ENCODE measurements around the gene VPS11. TPM values are rescaled to one million over a fixed set of nuclear protein-coding genes. Genes with fewer than 3 reads are reported as not detected.
"Not testable (repeated sequence)": the region's sequence is repeated elsewhere in the genome, so short reads cannot be mapped to it uniquely, and the experiment has no call there.

Gene VPS11
- total RNA-seq, 2 experiments from 2014 or later = 39.7 to 40.0 TPM

GRCh38 chr11:119057000-119057769, 10.4 kb upstream of the VPS11 start, which contains the start of gene HYOU1:
Gene HYOU1 (minus strand): TSS chr11:119057205. CDS start chr11:119056160, 1,045 bp downstream.
- CTCF ChIA-PET = interaction anchor here (0.6 to 3.4 kb wide), 7 partner anchors 9 to 281 kb away, joined by 3 to 15 read pairs (median 5); partner anchors contain the start of genes SLC37A4 and VPS11
- Mint-ChIP-seq H3K4me1 (peaks cover 37% of the 10 kb centered on the region), H3K9me3 (no peaks in the 10 kb centered on the region), H3K4me3 (peak within 1 kb of the TSS; percentile 97), H3K27me3 (no peaks in the 10 kb centered on the region), H3K27ac (peak within 1 kb of the TSS; percentile 98), H3K36me3 (ENCODE audit: low read depth) (peaks cover 38% of the 10 kb centered on the region)
- peak; percentile 99 for DNase-seq
- POLR2A ChIA-PET = interaction anchor here (1.3 to 1.7 kb wide), 2 partner anchors 10 to 39 kb away, joined by 3 to 8 read pairs; partner anchors contain the start of gene VPS11

- H3K4me3 Mint-ChIP-seq = not testable (repeated sequence)
These were observed 8.5 kb upstream of the VPS11 start for GRCh38 chr11:119059128-119059527.

GRCh38 chr11:119061256-119061655, 6.4 kb upstream of the VPS11 start:
- peaks cover 27% of the 10 kb centered on the region for H3K4me1 Mint-ChIP-seq

More at GRCh38 chr11:119059128-119059527, 8.5 kb upstream of the VPS11 start:
- H3K27ac Mint-ChIP-seq, CTCF ChIA-PET, DNase-seq, H3K27me3 Mint-ChIP-seq, H3K9me3 Mint-ChIP-seq, POLR2A ChIA-PET: not testable (repeated sequence)
- H3K4me1 Mint-ChIP-seq = peaks cover 29% of the 10 kb centered on the region
- H3K36me3 Mint-ChIP-seq (ENCODE audit: low read depth) = peaks cover 21% of the 10 kb centered on the region

GRCh38 chr11:119062779-119063178, 4.8 kb upstream of the VPS11 start:
- H3K9me3 Mint-ChIP-seq = no peaks in the 10 kb centered on the region
- peaks cover 33% of the 10 kb centered on the region for H3K4me1 Mint-ChIP-seq
- ChIA-PET CTCF (interaction anchor here (0.9 kb wide), 1 partner anchor 260 kb away, joined by 3 read pairs; no protein-coding TSS in a partner anchor), POLR2A (no interaction called here)
- H3K27me3 Mint-ChIP-seq = no peaks in the 10 kb centered on the region
- H3K27ac Mint-ChIP-seq = no peak overlapping the region
- no peak for DNase-seq
- H3K4me3 Mint-ChIP-seq = no peak overlapping the region
- H3K36me3 Mint-ChIP-seq (ENCODE audit: low read depth) = peaks cover 3% of the 10 kb centered on the region

More at GRCh38 chr11:119061256-119061655, 6.4 kb upstream of the VPS11 start:
- Mint-ChIP-seq H3K9me3 (no peaks in the 10 kb centered on the region), H3K36me3 (ENCODE audit: low read depth) (peaks cover 5% of the 10 kb centered on the region), H3K27me3 (no peaks in the 10 kb centered on the region), H3K27ac (no peak overlapping the region), H3K4me3 (no peak overlapping the region)
- DNase-seq = no peak
- CTCF ChIA-PET = interaction anchor here (0.6 to 1.1 kb wide), 3 partner anchors 41 to 67 kb away, joined by 3 read pairs; no protein-coding TSS in a partner anchor
- POLR2A ChIA-PET = no interaction called here

- Mint-ChIP-seq H3K4me3 (peak overlapping the region; percentile 96), H3K9me3 (no peaks in the 10 kb centered on the region), H3K4me1 (peaks cover 36% of the 10 kb centered on the region), H3K36me3 (ENCODE audit: low read depth) (peaks cover 12% of the 10 kb centered on the region), H3K27ac (no peak overlapping the region), H3K27me3 (no peaks in the 10 kb centered on the region)
- POLR2A ChIA-PET = interaction anchor here (0.6 kb wide), 1 partner anchor 20 kb away, joined by 3 read pairs; no protein-coding TSS in a partner anchor
- CTCF ChIA-PET = interaction anchor here (1.0 to 1.6 kb wide), 4 partner anchors 17 to 42 kb away, joined by 3 to 4 read pairs (median 4); partner anchors contain the start of gene C2CD2L
- DNase-seq = peak; percentile 73
These were observed 2.2 kb upstream of the VPS11 start for GRCh38 chr11:119065369-119065768.

GRCh38 chr11:119077839-119078238, 10.2 kb downstream of the VPS11 start:
- Mint-ChIP-seq H3K27me3 (no peaks in the 10 kb centered on the region), H3K4me3 (no peak overlapping the region), H3K36me3 (ENCODE audit: low read depth) (peaks cover 53% of the 10 kb centered on the region), H3K9me3 (no peaks in the 10 kb centered on the region), H3K27ac (no peak overlapping the region), H3K4me1 (no peaks in the 10 kb centered on the region)
- DNase-seq = no peak
- POLR2A ChIA-PET = interaction anchor here (1.4 kb wide), 1 partner anchor 10 kb away, joined by 3 read pairs; the partner anchor contains the start of gene VPS11
- CTCF ChIA-PET = interaction anchor here (1.1 to 2.0 kb wide), 3 partner anchors 11 to 91 kb away, joined by 3 to 5 read pairs (median 4); partner anchors contain the start of gene NLRX1

- Mint-ChIP-seq H3K9me3 (no peaks in the 10 kb centered on the region), H3K4me1 (no peaks in the 10 kb centered on the region), H3K27me3 (no peaks in the 10 kb centered on the region), H3K27ac (no peak overlapping the region), H3K4me3 (no peak overlapping the region), H3K36me3 (ENCODE audit: low read depth) (peaks cover 44% of the 10 kb centered on the region)
- DNase-seq = no peak
- POLR2A ChIA-PET = interaction anchor here (1.4 kb wide), 1 partner anchor 11 kb away, joined by 3 read pairs; the partner anchor contains the start of gene VPS11
- CTCF ChIA-PET = interaction anchor here (0.6 to 2.0 kb wide), 4 partner anchors 12 to 90 kb away, joined by 3 to 5 read pairs (median 4); partner anchors contain the start of gene NLRX1
These were observed 11.2 kb downstream of the VPS11 start for GRCh38 chr11:119078675-119079420.

- POLR2A ChIA-PET = no interaction called here
- CTCF ChIA-PET = interaction anchor here (0.8 to 1.3 kb wide), 2 partner anchors 9 to 51 kb away, joined by 3 read pairs; partner anchors contain the start of gene SLC37A4
These were observed 14.2 kb downstream of the VPS11 start for GRCh38 chr11:119081682-119082260.

GRCh38 chr11:119084663-119085436, 17.2 kb downstream of the VPS11 start, which contains the start of gene HMBS:
Gene HMBS (plus strand): TSS chr11:119084881. CDS start chr11:119085034, 153 bp downstream.
- no peaks in the 10 kb centered on the region for H3K27me3 Mint-ChIP-seq
- H3K9me3 Mint-ChIP-seq = no peaks in the 10 kb centered on the region
- DNase-seq = peak; percentile 93
- peaks cover 18% of the 10 kb centered on the region for H3K36me3 Mint-ChIP-seq (ENCODE audit: low read depth)
- ChIA-PET CTCF (interaction anchor here (0.6 to 2.2 kb wide), 12 partner anchors 10 to 645 kb away, joined by 3 to 13 read pairs (median 4); partner anchors contain the start of genes CBL, DPAGT1 and VPS11), POLR2A (interaction anchor here (1.2 kb wide), 1 partner anchor 10 kb away, joined by 7 read pairs; a partner anchor contains a TSS)
- H3K27ac Mint-ChIP-seq = peak within 1 kb of the TSS; percentile 94
- H3K4me3 Mint-ChIP-seq = peak within 1 kb of the TSS; percentile 96
- H3K4me1 Mint-ChIP-seq = peaks cover 44% of the 10 kb centered on the region

More at GRCh38 chr11:119081682-119082260, 14.2 kb downstream of the VPS11 start:
- H3K36me3 Mint-ChIP-seq (ENCODE audit: low read depth) = peaks cover 39% of the 10 kb centered on the region
- DNase-seq = no peak
- H3K4me3 Mint-ChIP-seq = no peak overlapping the region
- H3K4me1 Mint-ChIP-seq = peaks cover 20% of the 10 kb centered on the region
- H3K27me3 Mint-ChIP-seq = no peaks in the 10 kb centered on the region
- H3K27ac Mint-ChIP-seq = no peak overlapping the region
- H3K9me3 Mint-ChIP-seq = no peaks in the 10 kb centered on the region

- H3K4me1 Mint-ChIP-seq = peaks cover 50% of the 10 kb centered on the region
- ChIA-PET POLR2A (interaction anchor here (0.6 kb wide), 2 partner anchors 20 to 296 kb away, joined by 3 to 5 read pairs; no protein-coding TSS in a partner anchor), CTCF (interaction anchor here (0.6 to 2.2 kb wide), 8 partner anchors 9 to 236 kb away, joined by 3 to 13 read pairs (median 5); partner anchors contain the start of genes DPAGT1 and VPS11)
- H3K27me3 Mint-ChIP-seq = no peaks in the 10 kb centered on the region
- DNase-seq = no peak
- H3K4me3 Mint-ChIP-seq = peak overlapping the region; percentile 96
- peaks cover 21% of the 10 kb centered on the region for H3K36me3 Mint-ChIP-seq (ENCODE audit: low read depth)
- peak overlapping the region; percentile 94 for H3K27ac Mint-ChIP-seq
- H3K9me3 Mint-ChIP-seq = no peaks in the 10 kb centered on the region
These were observed 17.8 kb downstream of the VPS11 start for GRCh38 chr11:119085437-119085847.

GRCh38 chr11:119087123-119087522, 19.5 kb downstream of the VPS11 start:
- H3K9me3 Mint-ChIP-seq = no peaks in the 10 kb centered on the region
- H3K4me3 Mint-ChIP-seq = no peak overlapping the region
- no peaks in the 10 kb centered on the region for H3K27me3 Mint-ChIP-seq
- H3K4me1 Mint-ChIP-seq = peaks cover 62% of the 10 kb centered on the region
- peaks cover 13% of the 10 kb centered on the region for H3K36me3 Mint-ChIP-seq (ENCODE audit: low read depth)
- ChIA-PET CTCF (interaction anchor here (1.1 to 1.8 kb wide), 3 partner anchors 10 to 17 kb away, joined by 3 to 7 read pairs (median 5); partner anchors contain the start of gene DPAGT1), POLR2A (no interaction called here)
- DNase-seq = no peak
- H3K27ac Mint-ChIP-seq = peak overlapping the region; percentile 57

Measured in activated CD4-positive, alpha-beta T cell treated with anti-CD3 and anti-CD28 coated beads, Interleukin-2, amount 10 ng/mL, durations not matched to agents 7 days and 5 days (primary cell).